Astrocyte (in vitro differentiated cells and primary cell): ENCODE measurements around the gene CHD8. TPM values are rescaled to one million over a fixed set of nuclear protein-coding genes. Genes with fewer than 3 reads are reported as not detected.

Experiments used
- DNase-seq: peaks from one replicate; pipeline ENCODE4 v3.0.0-alpha.2; 2010; ENCODE audit warnings: low read depth
- FAIRE-seq: peaks from 2 replicates; lab custom pipeline; 2011; peaks lifted over from hg19 to GRCh38; lab: Jason Lieb, UNC
- H2AFZ ChIP-seq: 2 replicates; pipeline ENCODE4 v1.6.0; 2012; ENCODE audit warnings: low read depth, low read length, inconsistent platforms
- H3K27ac ChIP-seq: 2 replicates; pipeline ENCODE4 v1.5.1; 2011; ENCODE audit warnings: low read depth, low read length, inconsistent platforms
- H3K27me3 ChIP-seq: 2 replicates; pipeline ENCODE4 v1.6.0; 2011; ENCODE audit warnings: low read length, inconsistent platforms; ENCODE audit not compliant: insufficient read depth
- H3K36me3 ChIP-seq: 2 replicates; pipeline ENCODE4 v1.5.1; 2011; ENCODE audit warnings: low read length, inconsistent platforms; ENCODE audit not compliant: insufficient read depth
- H3K4me1 ChIP-seq: 2 replicates; pipeline ENCODE4 v1.5.1; 2011; ENCODE audit warnings: low read length, inconsistent platforms; ENCODE audit not compliant: insufficient read depth
- H3K4me2 ChIP-seq: 2 replicates; pipeline ENCODE4 v1.6.0; 2012; ENCODE audit warnings: low read length, inconsistent platforms
- H3K4me3 ChIP-seq: 2 replicates; pipeline ENCODE4 v1.5.1; 2011; ENCODE audit warnings: low read depth, mild to moderate bottlenecking, low read length, inconsistent platforms; ENCODE audit not compliant: insufficient read depth
- H3K79me2 ChIP-seq: 2 replicates; pipeline ENCODE4 v1.6.0; 2012; ENCODE audit warnings: mild to moderate bottlenecking, low read length, inconsistent platforms; ENCODE audit not compliant: insufficient read depth
- H3K9ac ChIP-seq: 2 replicates; pipeline ENCODE4 v1.6.0; 2012; ENCODE audit warnings: mild to moderate bottlenecking, low read length, inconsistent platforms
- H3K9me3 ChIP-seq: 2 replicates; pipeline ENCODE4 v1.5.1; 2012; ENCODE audit warnings: low read depth, mild to moderate bottlenecking, low read length, inconsistent platforms; ENCODE audit not compliant: insufficient read depth
- H4K20me1 ChIP-seq: 2 replicates; pipeline ENCODE4 v1.6.0; 2012; ENCODE audit warnings: low read length, inconsistent platforms; ENCODE audit not compliant: insufficient read depth
- H3K27ac Mint-ChIP-seq: one replicate; pipeline ENCODE4 v1.8.0; 2021; ENCODE audit warnings: mild to moderate bottlenecking, mixed read lengths; ENCODE audit not compliant: unreplicated experiment
- H3K27me3 Mint-ChIP-seq: one replicate; pipeline ENCODE4 v1.8.0; 2021; ENCODE audit warnings: low read depth, mixed read lengths; ENCODE audit not compliant: unreplicated experiment
- H3K36me3 Mint-ChIP-seq: one replicate; pipeline ENCODE4 v1.8.0; 2021; ENCODE audit warnings: low read depth, mixed read lengths; ENCODE audit not compliant: unreplicated experiment
- H3K4me1 Mint-ChIP-seq: one replicate; pipeline ENCODE4 v1.8.0; 2021; ENCODE audit warnings: low read depth, mixed read lengths; ENCODE audit not compliant: unreplicated experiment
- H3K4me3 Mint-ChIP-seq: one replicate; pipeline ENCODE4 v1.8.0; 2021; ENCODE audit warnings: mild to moderate bottlenecking, moderate library complexity, mixed read lengths; ENCODE audit not compliant: unreplicated experiment
- H3K9me3 Mint-ChIP-seq: one replicate; pipeline ENCODE4 v1.8.0; 2021; ENCODE audit warnings: mild to moderate bottlenecking, mixed read lengths; ENCODE audit not compliant: unreplicated experiment
- EZH2 ChIP-seq: IDR thresholded peaks from 2 replicates; pipeline ENCODE4 v1.6.1; 2012; ENCODE audit warnings: mild to moderate bottlenecking, low read length, inconsistent platforms; ENCODE audit not compliant: insufficient read depth
- total RNA-seq: library from RNA; stranded (reverse); gene quantifications from 2 replicates; pipeline ENCODE4 v1.2.1, GENCODE V29; 2021
- TF ChIP-seq, protein P1 (sequence below): IDR thresholded peaks from 2 replicates; pipeline ENCODE4 v1.5.1; 2011; ENCODE audit warnings: low read depth, mild to moderate bottlenecking, inconsistent platforms, low read length, moderate library complexity; ENCODE audit not compliant: insufficient read depth

The CHD8 gene
- total RNA-seq, 1 donor from 2014 or later, result 111 TPM

GRCh38 chr14:21369949-21370679 is 85.8 kb downstream of the CHD8 start:
- Mint-ChIP-seq H3K27ac (no peak overlapping the region), H3K9me3 (no peaks in the 10 kb centered on the region), H3K4me3 (no peak overlapping the region), H3K27me3 (no peaks in the 10 kb centered on the region), H3K4me1 (no peaks in the 10 kb centered on the region), H3K36me3 (peaks cover 10% of the 10 kb centered on the region)
- FAIRE-seq (no peak), DNase-seq (no peak)
- H2AFZ ChIP-seq, result no peak overlapping the region
- no peak overlapping the region for H3K4me3 ChIP-seq
- H3K9ac ChIP-seq, result no peak overlapping the region
- H3K36me3 ChIP-seq, result peaks cover 50% of the 10 kb centered on the region
- peaks cover 17% of the 10 kb centered on the region for H3K79me2 ChIP-seq
- H3K27ac ChIP-seq, result no peak overlapping the region
- H3K9me3 ChIP-seq, result no peaks in the 10 kb centered on the region
- no peak for TF ChIP-seq EZH2
- TF ChIP-seq, protein P1, sequence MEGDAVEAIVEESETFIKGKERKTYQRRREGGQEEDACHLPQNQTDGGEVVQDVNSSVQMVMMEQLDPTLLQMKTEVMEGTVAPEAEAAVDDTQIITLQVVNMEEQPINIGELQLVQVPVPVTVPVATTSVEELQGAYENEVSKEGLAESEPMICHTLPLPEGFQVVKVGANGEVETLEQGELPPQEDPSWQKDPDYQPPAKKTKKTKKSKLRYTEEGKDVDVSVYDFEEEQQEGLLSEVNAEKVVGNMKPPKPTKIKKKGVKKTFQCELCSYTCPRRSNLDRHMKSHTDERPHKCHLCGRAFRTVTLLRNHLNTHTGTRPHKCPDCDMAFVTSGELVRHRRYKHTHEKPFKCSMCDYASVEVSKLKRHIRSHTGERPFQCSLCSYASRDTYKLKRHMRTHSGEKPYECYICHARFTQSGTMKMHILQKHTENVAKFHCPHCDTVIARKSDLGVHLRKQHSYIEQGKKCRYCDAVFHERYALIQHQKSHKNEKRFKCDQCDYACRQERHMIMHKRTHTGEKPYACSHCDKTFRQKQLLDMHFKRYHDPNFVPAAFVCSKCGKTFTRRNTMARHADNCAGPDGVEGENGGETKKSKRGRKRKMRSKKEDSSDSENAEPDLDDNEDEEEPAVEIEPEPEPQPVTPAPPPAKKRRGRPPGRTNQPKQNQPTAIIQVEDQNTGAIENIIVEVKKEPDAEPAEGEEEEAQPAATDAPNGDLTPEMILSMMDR, result no peak
- no peaks in the 10 kb centered on the region for H3K4me1 ChIP-seq
- H3K27me3 ChIP-seq, result no peaks in the 10 kb centered on the region
- H4K20me1 ChIP-seq, result peaks cover 14% of the 10 kb centered on the region
- no peak overlapping the region for H3K4me2 ChIP-seq

GRCh38 chr14:21367582-21368144 is 88.3 kb downstream of the CHD8 start:
- H3K4me1 ChIP-seq, result no peaks in the 10 kb centered on the region
- Mint-ChIP-seq H3K4me1 (peaks cover 1% of the 10 kb centered on the region), H3K36me3 (peaks cover 11% of the 10 kb centered on the region), H3K27ac (no peak overlapping the region), H3K27me3 (no peaks in the 10 kb centered on the region), H3K4me3 (no peak overlapping the region), H3K9me3 (no peaks in the 10 kb centered on the region)
- H3K9ac ChIP-seq, result no peak overlapping the region
- H3K9me3 ChIP-seq, result no peaks in the 10 kb centered on the region
- H3K4me2 ChIP-seq, result no peak overlapping the region
- no peak overlapping the region for H2AFZ ChIP-seq
- peaks cover 8% of the 10 kb centered on the region for H4K20me1 ChIP-seq
- no peaks in the 10 kb centered on the region for H3K79me2 ChIP-seq
- TF ChIP-seq, protein P1, result no peak
- TF ChIP-seq EZH2, result no peak
- DNase-seq (no peak), FAIRE-seq (peak; percentile 32)
- peaks cover 67% of the 10 kb centered on the region for H3K36me3 ChIP-seq
- no peaks in the 10 kb centered on the region for H3K27me3 ChIP-seq
- no peak overlapping the region for H3K4me3 ChIP-seq
- H3K27ac ChIP-seq, result no peak overlapping the region

- H3K27me3 ChIP-seq, result no peaks in the 10 kb centered on the region
- H3K9me3 ChIP-seq, result no peaks in the 10 kb centered on the region
- no peak for FAIRE-seq
- no peak overlapping the region for H3K4me3 ChIP-seq
- no peak overlapping the region for H3K27ac ChIP-seq
- Mint-ChIP-seq H3K27me3 (no peaks in the 10 kb centered on the region), H3K9me3 (no peaks in the 10 kb centered on the region), H3K4me1 (no peaks in the 10 kb centered on the region), H3K27ac (no peak overlapping the region), H3K36me3 (peaks cover 34% of the 10 kb centered on the region), H3K4me3 (no peak overlapping the region)
- DNase-seq, result no peak
- no peaks in the 10 kb centered on the region for H4K20me1 ChIP-seq
- peaks cover 80% of the 10 kb centered on the region for H3K36me3 ChIP-seq
- TF ChIP-seq, protein P1, result no peak
- no peak for TF ChIP-seq EZH2
- H3K4me1 ChIP-seq, result no peaks in the 10 kb centered on the region
- no peak overlapping the region for H3K4me2 ChIP-seq
- no peak overlapping the region for H3K9ac ChIP-seq
- H2AFZ ChIP-seq, result no peak overlapping the region
- no peaks in the 10 kb centered on the region for H3K79me2 ChIP-seq
Observed at GRCh38 chr14:21356511-21356910, 99.4 kb downstream of the CHD8 start.
